OCI-LY3 (cell line): Measurements from ENCODE around the gene CACNA1F.
A peak's percentile ranks its signal among the peaks of the same experiment; 100 is the strongest.

ENCODE experiments used
- H2AFZ ChIP-seq: fragments of 200-600, 300-600 bp; shearing (Covaris generic); 2 replicates; pipeline ENCODE4 v1.6.0; 2014; ENCODE audit warnings: antibody characterized with exemption, low read depth, low read length
- H3K27ac ChIP-seq: fragments of 200-600, 300-600 bp; sonication (generic); 2 replicates; pipeline ENCODE4 v1.5.1; 2014; ENCODE audit warnings: mild to moderate bottlenecking, low read length, moderate library complexity, mixed read lengths
- H3K27me3 ChIP-seq: fragments of 200-600, 300-600 bp; sonication (generic); 2 replicates; pipeline ENCODE4 v1.6.1; 2014; ENCODE audit warnings: low read depth, low read length, mixed read lengths
- H3K36me3 ChIP-seq: fragments of 200-600, 300-600 bp; sonication (generic); replicated peaks from 2 replicates; pipeline ENCODE3; 2014; ENCODE audit warnings: low read depth, low read length, mixed read lengths
- H3K4me1 ChIP-seq: fragments of 300-600, 200-600 bp; sonication (generic); 2 replicates; pipeline ENCODE4 v1.6.1; 2014; ENCODE audit warnings: low read length, mixed read lengths
- H3K4me2 ChIP-seq: fragments of 200-600, 300-600 bp; sonication (generic); 2 replicates; pipeline ENCODE4 v1.6.1; 2014; ENCODE audit warnings: low read length, mixed read lengths
- H3K4me3 ChIP-seq: fragments of 300-600, 200-600 bp; sonication (generic); 2 replicates; pipeline ENCODE4 v1.5.1; 2014; ENCODE audit warnings: antibody characterized with exemption, mild to moderate bottlenecking, low read length, moderate library complexity
- H3K79me2 ChIP-seq: fragments of 300-600, 200-600 bp; shearing (Covaris generic); 2 replicates; pipeline ENCODE4 v1.6.1; 2014; ENCODE audit warnings: mild to moderate bottlenecking, low read length, mixed read lengths
- H3K9ac ChIP-seq: fragments of 300-600, 200-600 bp; shearing (Covaris generic); 2 replicates; pipeline ENCODE4 v1.6.0; 2014; ENCODE audit warnings: mild to moderate bottlenecking, low read length, moderate library complexity
- H3K9me3 ChIP-seq: fragments of 200-600, 300-600 bp; shearing (Covaris generic); 2 replicates; pipeline ENCODE4 v1.6.1; 2014; ENCODE audit warnings: low read length, mixed read lengths; ENCODE audit not compliant: insufficient read depth
- H4K20me1 ChIP-seq: fragments of 200-600, 300-600 bp; sonication (generic); 2 replicates; pipeline ENCODE4 v1.6.1; 2016; ENCODE audit warnings: low read length, mixed read lengths; ENCODE audit not compliant: insufficient read depth
- EZH2phosphoT487 ChIP-seq: fragments of 200-600 bp; shearing (Covaris generic); IDR thresholded peaks from 2 replicates; pipeline ENCODE4 v1.6.1; 2018; ENCODE audit warnings: antibody characterized with exemption, mixed run types, low read depth
- TF ChIP-seq, protein P1 (sequence below): fragments of 200-600, 300-600 bp; sonication (generic); IDR thresholded peaks from 2 replicates; pipeline ENCODE4 v1.5.1; 2014; ENCODE audit warnings: antibody characterized with exemption, low read length, low read depth

Gene CACNA1F

GRCh38 chrX:49187028-49187394 lies 46.1 kb downstream of the CACNA1F start:
- peaks cover 14% of the 10 kb centered on the region; the same call in 1 of the 2 replicates for H3K4me1 ChIP-seq
- peaks cover 9% of the 10 kb centered on the region for H3K79me2 ChIP-seq
- peaks cover 11% of the 10 kb centered on the region for H3K36me3 ChIP-seq
- H4K20me1 ChIP-seq = no peaks in the 10 kb centered on the region
- no peaks in the 10 kb centered on the region for H3K27me3 ChIP-seq
- H3K9ac ChIP-seq = no peak overlapping the region
- no peaks in the 10 kb centered on the region for H3K9me3 ChIP-seq
- no peak overlapping the region for H3K27ac ChIP-seq
- H3K4me3 ChIP-seq = peak overlapping the region; percentile 100; the same call in 1 of the 2 replicates
- TF ChIP-seq, protein P1, sequence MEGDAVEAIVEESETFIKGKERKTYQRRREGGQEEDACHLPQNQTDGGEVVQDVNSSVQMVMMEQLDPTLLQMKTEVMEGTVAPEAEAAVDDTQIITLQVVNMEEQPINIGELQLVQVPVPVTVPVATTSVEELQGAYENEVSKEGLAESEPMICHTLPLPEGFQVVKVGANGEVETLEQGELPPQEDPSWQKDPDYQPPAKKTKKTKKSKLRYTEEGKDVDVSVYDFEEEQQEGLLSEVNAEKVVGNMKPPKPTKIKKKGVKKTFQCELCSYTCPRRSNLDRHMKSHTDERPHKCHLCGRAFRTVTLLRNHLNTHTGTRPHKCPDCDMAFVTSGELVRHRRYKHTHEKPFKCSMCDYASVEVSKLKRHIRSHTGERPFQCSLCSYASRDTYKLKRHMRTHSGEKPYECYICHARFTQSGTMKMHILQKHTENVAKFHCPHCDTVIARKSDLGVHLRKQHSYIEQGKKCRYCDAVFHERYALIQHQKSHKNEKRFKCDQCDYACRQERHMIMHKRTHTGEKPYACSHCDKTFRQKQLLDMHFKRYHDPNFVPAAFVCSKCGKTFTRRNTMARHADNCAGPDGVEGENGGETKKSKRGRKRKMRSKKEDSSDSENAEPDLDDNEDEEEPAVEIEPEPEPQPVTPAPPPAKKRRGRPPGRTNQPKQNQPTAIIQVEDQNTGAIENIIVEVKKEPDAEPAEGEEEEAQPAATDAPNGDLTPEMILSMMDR = no peak
- H3K4me2 ChIP-seq = peak overlapping the region; percentile 99
- no peak overlapping the region for H2AFZ ChIP-seq

GRCh38 chrX:49186125-49187027 lies 46.8 kb downstream of the CACNA1F start, which contains the start of gene PRICKLE3:
Gene PRICKLE3, minus strand, starts transcription at chrX:49186373. Its CDS starts 76 bp downstream, at chrX:49186297.
- H3K79me2 ChIP-seq = peaks cover 9% of the 10 kb centered on the region
- H2AFZ ChIP-seq = peak within 1 kb of the TSS; percentile 16; the same call in 1 of the 2 replicates
- H3K4me1 ChIP-seq = peaks cover 14% of the 10 kb centered on the region; the same call in 1 of the 2 replicates
- no peaks in the 10 kb centered on the region for H3K27me3 ChIP-seq
- H3K9me3 ChIP-seq = no peaks in the 10 kb centered on the region
- peak within 1 kb of the TSS; percentile 42 for H3K27ac ChIP-seq
- no peaks in the 10 kb centered on the region for H4K20me1 ChIP-seq
- H3K36me3 ChIP-seq = peaks cover 11% of the 10 kb centered on the region
- H3K4me3 ChIP-seq = peak within 1 kb of the TSS; percentile 100
- peak within 1 kb of the TSS; percentile 92 for H3K9ac ChIP-seq
- peak within 1 kb of the TSS; percentile 99 for H3K4me2 ChIP-seq
- no peak for TF ChIP-seq EZH2phosphoT487
- TF ChIP-seq, protein P1 = peak; percentile 59

DNA sequence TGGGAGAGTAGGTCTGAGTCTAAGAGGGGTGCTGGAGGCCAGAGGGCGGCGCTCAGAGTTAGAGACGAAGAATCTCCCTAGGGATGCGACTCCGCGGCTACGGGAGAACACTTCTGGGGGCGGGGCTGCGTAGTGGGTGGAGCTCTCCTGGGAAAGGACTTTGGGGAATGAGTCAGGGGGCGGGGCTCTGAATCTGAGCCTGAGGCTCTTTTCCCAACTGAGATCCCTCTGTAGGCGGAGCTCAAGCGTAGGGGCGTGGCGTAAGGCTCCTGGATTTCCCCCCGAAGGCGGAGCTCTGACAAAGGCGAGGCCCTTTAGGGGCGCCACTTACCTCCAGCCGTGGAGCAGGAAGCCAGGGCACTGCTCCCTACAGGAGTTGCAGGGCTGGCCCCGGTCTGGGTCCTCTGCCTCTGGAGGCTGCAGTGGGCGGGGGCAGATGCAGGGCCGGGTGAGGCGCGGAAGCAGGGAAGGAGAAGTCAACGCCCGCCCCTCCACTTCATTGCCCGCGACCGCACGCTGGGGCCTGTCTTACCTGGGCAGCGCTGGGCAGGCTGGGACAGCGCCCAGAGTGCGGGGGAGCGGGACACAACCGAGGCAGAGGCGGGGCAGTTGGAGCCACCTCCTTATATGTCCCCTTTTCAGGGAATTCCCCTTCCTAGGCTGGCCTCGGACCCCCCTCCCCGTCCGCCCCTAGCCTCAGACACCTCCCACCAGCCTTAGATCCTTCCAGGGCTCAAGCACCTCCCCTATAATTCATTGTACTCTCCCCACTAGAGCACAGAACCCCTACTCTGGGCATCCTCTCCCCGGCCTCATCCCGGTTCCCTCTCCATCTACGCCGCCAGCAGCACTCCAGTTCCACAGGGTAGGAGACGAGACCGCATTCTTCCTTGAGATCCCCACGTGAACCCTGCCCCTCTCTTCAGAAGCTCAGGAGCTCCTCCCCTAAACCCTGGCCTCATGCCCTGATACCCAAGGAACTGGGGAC lies 48.6 kb downstream of the CACNA1F start:
- Histone ChIP-seq H3K27me3 (no peaks in the 10 kb centered on the region), H3K9me3 (no peaks in the 10 kb centered on the region), H4K20me1 (no peaks in the 10 kb centered on the region), H3K36me3 (peaks cover 11% of the 10 kb centered on the region), H3K4me1 (peaks cover 8% of the 10 kb centered on the region; the same call in 1 of the 2 replicates), H3K79me2 (peaks cover 9% of the 10 kb centered on the region), H3K27ac (peak overlapping the region; percentile 42), H2AFZ (no peak overlapping the region), H3K4me3 (peak overlapping the region; percentile 100), H3K9ac (peak overlapping the region; percentile 92), H3K4me2 (peak overlapping the region; percentile 99)
- TF ChIP-seq EZH2phosphoT487 = no peak
- TF ChIP-seq, protein P1 = no peak
